ENCODE data around the gene ITGA2B. TPM values are rescaled to one million over a fixed set of nuclear protein-coding genes. Genes with fewer than 3 reads are reported as not detected.

Gene ITGA2B
- total and polyA plus RNA-seq, 10 of the 15 experiments (the other 5 are each of a cell fraction or from before 2014, with no cell fraction given), result 0.04 to 0.51 (median 0.21) TPM; not detected in 1

GRCh38 chr17:44356241-44356640 lies 33.2 kb downstream of the ITGA2B start:
- ChIA-PET CTCF (interaction anchor here (0.8 to 1.6 kb wide), 3 partner anchors 19 to 148 kb away, joined by 3 to 4 read pairs (median 3); no protein-coding TSS in a partner anchor), POLR2A (no interaction called here)
- 39% methylated on average over 11 of the region's 11 CpGs for WGBS (ENCODE audit: insufficient coverage, insufficient replicate concordance, low lambda C conversion rate, missing lambda C conversion rate)

GRCh38 chr17:44355642-44356099 lies 33.8 kb downstream of the ITGA2B start:
- 72% methylated on average over 15 of the region's 17 CpGs for WGBS (ENCODE audit: insufficient coverage, insufficient replicate concordance, low lambda C conversion rate, missing lambda C conversion rate)
- no peak for TF ChIP-seq MTA2 (IDR thresholded peaks at IDR 0.05; ENCODE audit: low read depth)
- TF ChIP-seq POLR2AphosphoS2 (IDR thresholded peaks at IDR 0.05; ENCODE audit: low read depth, low read length), result no peak
- TF ChIP-seq TBL1XR1 (IDR thresholded peaks at IDR 0.05; ENCODE audit: low read depth, low read length), result no peak
- TF ChIP-seq TCF3 (IDR thresholded peaks at IDR 0.05; ENCODE audit: borderline replicate concordance, insufficient read depth, low read depth, low read length), result no peak
- no peak for TF ChIP-seq NFYB (IDR thresholded peaks at IDR 0.05; ENCODE audit: insufficient read depth, low read depth, low read length)
- no peak for TF ChIP-seq ATF3 (IDR thresholded peaks at IDR 0.05; ENCODE audit: borderline replicate concordance, extremely low read depth, low read depth, low read length)
- no peak for TF ChIP-seq MYC (IDR thresholded peaks at IDR 0.05; ENCODE audit: insufficient read depth, insufficient read length, insufficient replicate concordance, low read length, severe bottlenecking)
- no peak for TF ChIP-seq TCF12 (IDR thresholded peaks at IDR 0.05; ENCODE audit: low read depth, low read length)
- TF ChIP-seq ATF2 (IDR thresholded peaks at IDR 0.05; ENCODE audit: low read length), result no peak

More at GRCh38 chr17:44356241-44356640, 33.2 kb downstream of the ITGA2B start:
- Histone ChIP-seq H3K4me2 (ENCODE audit: control insufficient read depth, insufficient read depth) (no peak overlapping the region), H3K9ac (ENCODE audit: control insufficient read depth, insufficient read depth, low read length) (no peak overlapping the region), H2AFZ (ENCODE audit: control insufficient read depth, low read depth, low read length) (no peak overlapping the region), H3K79me2 (ENCODE audit: control insufficient read depth, insufficient read depth, low read length) (no peaks in the 10 kb centered on the region), H3K27me3 (replicated peaks in 1 of 2; ENCODE audit: control insufficient read depth in 2 of 2, insufficient read depth in 2 of 2, low read length in 1 of 2) (no peaks in the 10 kb centered on the region; a peak in 1 of 4 replicates), H3K9me3 (replicated peaks; ENCODE audit: control insufficient read depth, insufficient read depth, low read length) (no peaks in the 10 kb centered on the region), H3K27ac (ENCODE audit: control insufficient read depth, insufficient read depth) (no peak overlapping the region), H3K36me3 (ENCODE audit: control insufficient read depth in 2 of 2, insufficient read depth in 2 of 2, low read length in 1 of 2) (peaks cover 7 to 10% of the 10 kb centered on the region in 2 experiments; a peak in 3 of 4 replicates), H3K4me3 (no peak overlapping the region), H4K20me1 (ENCODE audit: control insufficient read depth, insufficient read depth) (no peaks in the 10 kb centered on the region), H3K4me1 (ENCODE audit: control insufficient read depth, insufficient read depth, low read length) (no peaks in the 10 kb centered on the region)
- TF ChIP-seq EGR1 (IDR thresholded peaks at IDR 0.05; ENCODE audit: borderline replicate concordance in 1 of 2, low read depth in 2 of 2, low read length in 2 of 2) (no peak), TAF1 (IDR thresholded peaks at IDR 0.05; ENCODE audit: borderline replicate concordance, low read depth, low read length) (no peak), IKZF2 (IDR thresholded peaks at IDR 0.05) (no peak), PBX3 (IDR thresholded peaks at IDR 0.05; ENCODE audit: insufficient replicate concordance, low read depth, low read length) (no peak), HDAC2 (IDR thresholded peaks at IDR 0.05) (no peak), EED (IDR thresholded peaks at IDR 0.05; ENCODE audit: low read depth) (no peak)
- intact Hi-C loops (cut with micrococcal nuclease; ENCODE audit: unreplicated experiment) (no loop called here), in situ Hi-C loops (cut with MboI) (no loop called here)
- FAIRE-seq (no peak), ATAC-seq (no peak), DNase-seq (ENCODE audit: low read depth, low spot score) (no peak)
- ChIA-PET SMC1A (ENCODE audit: uncharacterized antibody, unreplicated experiment) (no interaction called here), RAD21 (ENCODE audit: unreplicated experiment) (interaction anchor here (1.2 to 1.5 kb wide), 2 partner anchors 147 to 167 kb away, joined by 3 read pairs; no protein-coding TSS in a partner anchor)
- BruUV-seq (replicated peaks), result no TSS peak

More at GRCh38 chr17:44355642-44356099, 33.8 kb downstream of the ITGA2B start:
- no peak for FAIRE-seq
- peaks cover 12% of the 10 kb centered on the region in 2 experiments; a peak in 3 of 4 replicates for H3K36me3 ChIP-seq (ENCODE audit: control insufficient read depth in 2 of 2, insufficient read depth in 2 of 2, low read length in 1 of 2)
- no peaks in the 10 kb centered on the region for H4K20me1 ChIP-seq (ENCODE audit: control insufficient read depth, insufficient read depth)
- no TSS peak for BruUV-seq (replicated peaks)
- no peak overlapping the region for H3K4me2 ChIP-seq (ENCODE audit: control insufficient read depth, insufficient read depth)
- CTCF ChIA-PET, result interaction anchor here (1.1 to 1.6 kb wide), 3 partner anchors 9 to 146 kb away, joined by 3 to 4 read pairs (median 3); no protein-coding TSS in a partner anchor
- intact Hi-C loops (cut with micrococcal nuclease; ENCODE audit: unreplicated experiment) (no loop called here), in situ Hi-C loops (cut with MboI) (no loop called here)
- POLR2A ChIA-PET, result no interaction called here
- SMC1A ChIA-PET (ENCODE audit: uncharacterized antibody, unreplicated experiment), result no interaction called here
- H3K27ac ChIP-seq (ENCODE audit: control insufficient read depth, insufficient read depth), result no peak overlapping the region
- no peak overlapping the region for H3K9ac ChIP-seq (ENCODE audit: control insufficient read depth, insufficient read depth, low read length)
- no peak overlapping the region for H2AFZ ChIP-seq (ENCODE audit: control insufficient read depth, low read depth, low read length)
- H3K79me2 ChIP-seq (ENCODE audit: control insufficient read depth, insufficient read depth, low read length), result peaks cover under 1% of the 10 kb centered on the region; the same call in 1 of the 2 replicates
- H3K27me3 ChIP-seq (replicated peaks in 1 of 2; ENCODE audit: control insufficient read depth in 2 of 2, insufficient read depth in 2 of 2, low read length in 1 of 2), result no peaks in the 10 kb centered on the region; a peak in 1 of 4 replicates
- RAD21 ChIA-PET (ENCODE audit: unreplicated experiment), result interaction anchor here (1.2 to 1.5 kb wide), 2 partner anchors 146 to 168 kb away, joined by 3 read pairs; no protein-coding TSS in a partner anchor
- no peak for DNase-seq (ENCODE audit: low read depth, low spot score)
- no peak overlapping the region for H3K4me3 ChIP-seq
- no peak for ATAC-seq
- peaks cover 1% of the 10 kb centered on the region for H3K4me1 ChIP-seq (ENCODE audit: control insufficient read depth, insufficient read depth, low read length)
- H3K9me3 ChIP-seq (replicated peaks; ENCODE audit: control insufficient read depth, insufficient read depth, low read length), result no peaks in the 10 kb centered on the region

Measured in GM12878 (cell line).